Measurements from ENCODE around the gene ARHGAP36.

ARHGAP36 gene

GRCh38 chrX:131072871-131073571 lies 14.9 kb downstream of the ARHGAP36 start:
- DNase-seq: no peak

GRCh38 chrX:131073607-131074006 lies 15.5 kb downstream of the ARHGAP36 start:
- no peak for DNase-seq

GRCh38 chrX:131081772-131082740 lies 23.9 kb downstream of the ARHGAP36 start:
- DNase-seq: no peak

GRCh38 chrX:131083510-131084142 lies 25.5 kb downstream of the ARHGAP36 start:
- no peak for DNase-seq

- DNase-seq: no peak
Observed at GRCh38 chrX:131084145-131084544, 26.0 kb downstream of the ARHGAP36 start.

GRCh38 chrX:131136776-131137175 lies 78.6 kb downstream of the ARHGAP36 start:
- DNase-seq: no peak

GRCh38 chrX:131139072-131139471 lies 80.9 kb downstream of the ARHGAP36 start:
- DNase-seq: no peak

All from NCI-H2029 treated with DMSO at 0.1 percent for 48 hours (cell line).